Sciatic nerve (tissue), 2 donors: Measurements from ENCODE around the gene PAPLN. TPM values are rescaled to one million over a fixed set of nuclear protein-coding genes. Genes with fewer than 3 reads are reported as not detected.
A peak's percentile ranks its signal among the peaks of the same experiment; 100 is the strongest.
"Not testable (repeated sequence)": the region's sequence is repeated elsewhere in the genome, so short reads cannot be mapped to it uniquely, and the experiment has no call there.

Experiments
- ATAC-seq: fragments of 200-7000 bp; cut with Tn5 transposase; one replicate; pipeline ENCODE4 v1.9.1; 2020; ENCODE audit warnings: mild to moderate bottlenecking, moderate library complexity
- DNase-seq: peaks from one replicate; pipeline ENCODE4 v3.0.0-alpha.2; 2020; ENCODE audit warnings: low spot score
- intact Hi-C: fragments of 100-400 bp; cut with DNase I; formaldehyde crosslinking; loops from one replicate; pipeline ENCODE4 v1.14.2; 2022
- total RNA-seq: library from RNA; stranded (reverse); fragmentation: NEBNext Ultra II Directional; extraction: Animal tissue kit (Norgen Biotek cat#: 25700); gene quantifications from one replicate; pipeline ENCODE4 v1.2.1, GENCODE V29; 2021
- donor health status: DM: no; HTN: no; CAD: no.
- donor health status: DM: no; HTN: no; CAD: no.

The PAPLN gene
- total RNA-seq, 1 donor from 2014 or later, result 115 TPM

DNA sequence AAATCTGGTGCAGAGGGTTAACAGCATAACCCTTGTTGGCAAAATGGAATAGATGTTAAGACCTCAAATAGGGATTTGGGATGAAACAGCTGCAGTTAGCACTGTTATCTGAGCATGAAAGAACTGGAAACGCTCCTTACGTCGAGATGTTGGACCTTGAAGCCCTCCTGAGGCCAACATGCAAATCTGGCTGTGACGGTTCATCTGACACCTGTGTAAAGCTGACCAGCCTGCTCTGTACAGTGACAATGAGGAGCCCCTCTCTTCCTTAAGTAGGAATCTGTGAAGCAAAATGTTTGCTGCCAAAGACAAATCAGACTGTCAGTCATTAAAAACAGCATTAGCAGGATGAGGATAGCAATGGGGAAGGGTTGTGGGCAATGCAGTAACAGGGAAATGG lies 36.5 kb downstream of the PAPLN start:
- DNase-seq, result no peak
- intact Hi-C loops, result no loop called here
- ATAC-seq, result no peak

- DNase-seq (no peak), ATAC-seq (peak; percentile 27)
- intact Hi-C loops, result no loop called here
These were observed 39.5 kb downstream of the PAPLN start for GRCh38 chr14:73276836-73277235.

GRCh38 chr14:73277376-73277775 lies 40.1 kb downstream of the PAPLN start:
- ATAC-seq (no peak), DNase-seq (no peak)
- intact Hi-C loops, result no loop called here

DNA sequence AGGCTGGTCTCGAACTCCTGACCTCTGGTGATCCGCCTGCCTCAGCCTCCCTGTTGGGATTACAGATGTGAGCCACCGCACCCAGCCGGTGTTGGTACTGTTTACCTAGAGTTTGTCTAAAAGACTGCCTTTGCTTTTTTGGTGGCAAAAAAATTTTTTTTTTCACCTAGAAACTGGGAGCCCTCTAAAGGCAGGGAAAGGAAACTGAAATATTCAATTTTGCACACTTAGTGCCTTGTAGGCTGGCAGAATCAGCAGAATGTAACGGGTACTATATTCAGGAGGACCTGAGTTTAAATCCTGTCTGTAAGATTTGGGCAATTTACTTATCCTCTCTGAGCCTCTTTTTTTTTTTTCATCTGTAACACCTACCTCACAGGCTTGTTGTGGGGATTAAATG lies 43.6 kb downstream of the PAPLN start:
- no peak for DNase-seq
- intact Hi-C loops, result no loop called here
- no peak for ATAC-seq

GRCh38 chr14:73283608-73284379 lies 46.5 kb downstream of the PAPLN start:
- DNase-seq, result no peak
- peak; percentile 60 for ATAC-seq
- intact Hi-C loops, result no loop called here

DNA sequence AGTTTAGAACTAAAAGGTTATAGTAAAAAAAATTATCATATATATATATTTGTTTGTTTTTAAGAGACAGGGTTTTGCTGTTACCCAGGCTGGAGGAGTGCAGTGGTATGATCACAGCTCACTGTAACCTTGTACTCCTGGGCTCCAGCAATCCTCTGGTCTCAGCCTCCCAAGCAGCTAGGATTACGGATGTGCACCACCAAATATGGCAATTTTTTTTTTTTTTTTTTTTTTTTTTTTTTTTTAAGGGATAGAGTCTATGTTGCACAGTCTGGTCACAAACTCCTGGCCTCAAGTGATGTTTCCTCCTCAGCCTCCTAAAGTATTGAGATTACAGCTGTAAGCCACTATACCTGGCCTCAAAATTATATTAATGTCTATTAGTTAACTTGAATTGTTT lies 48.7 kb downstream of the PAPLN start:
- intact Hi-C loops, result no loop called here
- no peak for ATAC-seq

GRCh38 chr14:73286598-73286997 lies 49.3 kb downstream of the PAPLN start:
- ATAC-seq, result no peak

More for the DNA sequence above, 48.7 kb downstream of the PAPLN start:
- DNase-seq, result no peak

GRCh38 chr14:73287071-73287470 lies 49.8 kb downstream of the PAPLN start:
- intact Hi-C loops, result no loop called here
- DNase-seq (no peak), ATAC-seq (no peak)

More at GRCh38 chr14:73286598-73286997, 49.3 kb downstream of the PAPLN start:
- intact Hi-C loops, result no loop called here
- DNase-seq, result no peak

DNA sequence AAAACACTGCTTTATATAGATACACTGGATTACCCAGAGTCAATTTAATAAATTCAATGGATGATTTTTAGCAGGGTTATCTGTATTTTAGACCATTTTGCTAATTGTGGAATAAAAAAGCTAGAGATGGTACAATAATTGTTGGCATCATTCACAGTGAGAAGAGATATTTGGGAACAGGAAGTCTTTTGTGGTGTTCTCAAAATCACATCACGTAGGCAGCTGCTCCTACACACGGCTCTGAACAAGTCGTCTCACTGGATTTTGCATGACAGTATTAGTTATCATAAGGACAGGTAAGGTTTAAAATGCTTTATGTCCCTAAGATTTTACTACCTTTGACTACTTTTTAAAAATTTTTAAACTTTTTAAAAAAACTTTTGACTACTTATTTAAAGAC lies 52.0 kb downstream of the PAPLN start:
- intact Hi-C loops, result no loop called here
- ATAC-seq (peak; percentile 59), DNase-seq (no peak)

DNA sequence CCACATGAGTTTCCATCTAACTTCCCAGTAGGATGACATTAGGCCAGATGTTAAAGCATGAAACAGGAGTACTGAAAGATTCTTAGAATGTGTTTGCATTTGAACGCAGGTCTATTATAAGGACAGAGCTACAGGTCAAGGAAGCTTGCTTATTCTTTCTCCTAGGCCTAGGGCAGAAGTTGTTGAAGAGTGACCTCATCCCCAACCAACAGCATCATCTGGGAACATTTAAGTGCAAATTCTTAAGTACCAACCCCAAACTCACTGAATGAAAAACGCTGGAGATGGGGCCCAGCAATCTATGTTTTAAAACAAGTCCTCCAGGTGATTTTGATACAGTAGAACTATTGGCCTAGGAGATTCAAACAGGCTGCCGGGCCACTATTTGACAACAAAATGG lies 52.4 kb downstream of the PAPLN start:
- intact Hi-C loops, result loop anchor here (10.0 kb wide), 1 partner anchor 175 kb away; no protein-coding TSS in a partner anchor
- ATAC-seq, result peak; percentile 48
- DNase-seq, result no peak

DNA sequence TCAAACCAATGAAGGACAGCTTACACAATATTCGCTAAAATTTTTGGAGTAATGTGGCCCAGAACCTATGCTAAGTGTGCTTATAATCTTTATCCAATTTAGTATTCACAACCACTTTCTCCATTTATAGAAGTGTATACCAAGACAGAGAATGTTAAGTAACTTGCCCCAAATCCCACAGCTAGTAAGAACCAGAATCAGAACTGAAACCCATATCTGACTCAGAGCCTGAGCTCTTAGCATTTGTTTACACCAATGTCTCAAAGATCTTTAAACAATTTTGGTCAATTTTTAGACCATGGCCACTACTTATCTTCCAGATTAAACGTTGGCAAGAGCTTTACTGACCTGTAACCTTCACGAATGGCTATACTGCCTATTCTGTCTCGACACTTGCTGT lies 53.0 kb downstream of the PAPLN start:
- intact Hi-C loops, result loop anchor here (10.0 kb wide), 1 partner anchor 175 kb away; no protein-coding TSS in a partner anchor
- ATAC-seq (no peak), DNase-seq (no peak)

GRCh38 chr14:73293782-73294781 lies 56.8 kb downstream of the PAPLN start:
- intact Hi-C loops, result loop anchor here (10.0 kb wide), 1 partner anchor 171 kb away; no protein-coding TSS in a partner anchor
- DNase-seq (no peak), ATAC-seq (no peak)

DNA sequence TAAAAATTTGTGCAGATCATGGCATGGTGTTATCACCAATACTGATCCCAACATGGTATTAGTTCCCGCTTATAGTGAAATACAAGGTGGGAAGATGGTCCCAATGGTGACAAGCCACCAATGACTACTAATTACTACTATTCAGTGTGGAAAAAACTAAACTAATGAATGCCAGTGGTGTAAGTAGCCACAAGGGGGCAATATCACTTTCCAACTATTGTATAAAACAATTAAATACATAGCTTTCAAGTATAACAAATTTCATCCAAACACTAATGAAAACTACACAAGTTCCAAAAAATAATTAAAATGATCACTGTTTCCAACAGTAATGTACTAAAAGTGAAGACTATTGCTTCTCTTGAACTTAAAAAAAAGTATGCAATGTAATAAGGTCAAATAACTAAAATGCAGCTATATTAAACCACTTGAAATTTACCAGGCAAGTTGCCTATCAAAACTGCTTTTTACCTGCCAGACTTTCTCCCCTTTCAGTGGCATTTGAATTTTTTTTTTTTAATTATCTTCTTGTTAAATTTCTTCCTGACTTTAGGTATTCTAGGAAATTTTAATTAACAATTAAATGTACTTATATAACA lies 58.0 kb downstream of the PAPLN start:
- intact Hi-C loops, result loop anchor here (10.0 kb wide), 1 partner anchor 170 kb away; no protein-coding TSS in a partner anchor
- no peak for DNase-seq
- ATAC-seq, result no peak

DNA sequence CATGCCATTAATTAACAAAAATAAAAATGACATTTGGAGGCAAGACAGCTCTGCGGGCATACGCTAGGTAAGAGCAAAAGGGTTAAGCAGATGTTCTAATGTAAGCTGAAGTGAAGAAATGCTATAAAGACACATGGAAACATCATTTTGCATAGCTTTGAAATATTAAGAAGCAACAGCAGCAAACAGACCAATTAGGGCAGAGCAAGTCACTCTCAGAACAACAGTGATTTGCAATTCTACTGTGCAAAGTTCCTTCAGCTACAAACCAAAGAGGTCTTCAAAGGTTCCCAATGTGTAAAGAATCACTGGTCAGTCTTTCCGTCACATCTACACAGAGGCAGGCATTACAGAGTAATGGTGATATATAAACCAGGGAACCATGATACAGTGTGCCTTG lies 68.2 kb downstream of the PAPLN start:
- DNase-seq (no peak), ATAC-seq (no peak)
- intact Hi-C loops, result no loop called here

- intact Hi-C loops, result no loop called here
- no peak for ATAC-seq
- DNase-seq, result no peak
These were observed 70.0 kb downstream of the PAPLN start for GRCh38 chr14:73307261-73307660.

DNA sequence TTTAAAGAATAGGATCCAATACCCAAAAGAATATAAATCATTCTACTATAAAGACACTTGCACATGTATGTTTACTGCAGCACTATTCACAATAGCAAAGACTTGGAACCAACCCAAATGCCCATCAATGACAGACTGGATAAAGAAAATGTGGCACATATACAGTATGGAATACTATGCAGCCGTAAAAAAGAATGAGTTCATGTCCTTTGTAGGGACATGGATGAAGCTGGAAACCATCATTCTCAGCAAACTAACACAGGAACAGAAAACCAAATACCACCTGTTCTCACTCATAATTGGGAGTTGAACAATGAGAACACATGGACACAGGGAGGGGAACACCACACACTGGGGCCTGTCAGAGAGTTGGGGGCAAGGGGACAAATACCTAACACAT lies 71.9 kb downstream of the PAPLN start:
- intact Hi-C loops, ATAC-seq: not testable (repeated sequence)

DNA sequence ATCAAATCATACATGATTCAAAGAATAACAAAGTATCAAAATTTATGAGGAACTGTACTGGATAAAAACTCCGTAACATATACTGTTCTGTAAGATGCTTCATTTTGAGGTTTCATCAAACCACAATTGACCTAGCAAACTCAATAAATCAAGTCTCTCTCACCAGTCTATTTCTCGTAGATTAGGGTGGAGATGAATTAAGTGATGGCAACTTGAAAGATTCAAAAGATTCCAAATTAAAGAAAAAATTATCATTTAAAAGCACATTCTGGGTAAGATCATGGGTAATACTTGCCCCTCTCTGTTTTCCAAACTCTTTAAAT lies 74.4 kb downstream of the PAPLN start:
- intact Hi-C loops, result no loop called here
- ATAC-seq (no peak), DNase-seq (no peak)

More for the DNA sequence above, 71.9 kb downstream of the PAPLN start:
- not testable (repeated sequence) for DNase-seq

DNA sequence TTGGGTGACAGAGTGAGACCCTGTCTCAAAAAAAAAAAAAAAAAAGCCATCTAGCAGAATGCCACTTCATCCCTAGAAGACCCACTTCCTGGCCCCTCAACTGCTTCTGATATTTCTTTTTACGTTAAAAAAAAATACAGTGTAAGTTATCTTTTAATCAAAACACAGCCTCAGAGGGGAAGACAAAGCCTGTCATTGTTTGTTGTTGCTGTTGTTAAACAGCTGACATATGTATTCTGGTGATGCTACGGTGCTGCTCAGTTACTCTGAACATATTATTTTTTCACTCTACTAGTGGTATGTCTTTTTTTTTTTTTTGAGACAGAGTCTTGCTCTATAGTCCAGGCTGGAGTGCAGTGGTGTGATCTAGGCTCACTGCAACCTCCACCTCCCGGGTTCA lies 75.4 kb downstream of the PAPLN start:
- ATAC-seq (no peak), DNase-seq (no peak)
- intact Hi-C loops, result no loop called here

GRCh38 chr14:73313151-73313550 lies 75.8 kb downstream of the PAPLN start:
- DNase-seq (no peak), ATAC-seq (no peak)
- intact Hi-C loops, result no loop called here
